ENCODE data around the gene DNAJC8.

Gene DNAJC8

GRCh38 chr1:28273216-28273860 is 40.5 kb upstream of the DNAJC8 start:
- no peaks in the 10 kb centered on the region for H3K27me3 ChIP-seq (ENCODE audit: insufficient read depth, low read length, poor library complexity)
- no peak overlapping the region for H3K27ac ChIP-seq (ENCODE audit: low read length)
- no peak overlapping the region for H3K4me3 ChIP-seq (ENCODE audit: low read depth in 1 of 2, low read length in 2 of 2)
- no peaks in the 10 kb centered on the region for H3K79me2 ChIP-seq (ENCODE audit: insufficient read depth, low read length)
- H3K36me3 ChIP-seq (ENCODE audit: insufficient read depth, low read length), result peaks cover 36% of the 10 kb centered on the region
- no peaks in the 10 kb centered on the region for H3K4me1 ChIP-seq (ENCODE audit: insufficient read depth, low read length)
- ATAC-seq (ENCODE audit: insufficient read depth, low read depth) (no peak), DNase-seq (no peak)
- no peaks in the 10 kb centered on the region for H3K9me3 ChIP-seq (ENCODE audit: insufficient read depth, low read length, severe bottlenecking)
- no peak overlapping the region for H2AFZ ChIP-seq (ENCODE audit: low read depth, low read length)
- H3K4me2 ChIP-seq (ENCODE audit: insufficient read depth, low read length), result no peak overlapping the region
- H3K9ac ChIP-seq (ENCODE audit: low read depth, low read length), result no peak overlapping the region
- no peaks in the 10 kb centered on the region; the same call in 1 of the 2 replicates for H4K20me1 ChIP-seq (ENCODE audit: insufficient read depth, low read length)
- TF ChIP-seq CTCF (IDR thresholded peaks at IDR 0.05; ENCODE audit: borderline replicate concordance, extremely low read depth, low read length, poor library complexity, severe bottlenecking) (no peak), EZH2 (IDR thresholded peaks at IDR 0.05; ENCODE audit: borderline replicate concordance, low read depth, low read length, severe bottlenecking) (no peak)

- Histone ChIP-seq H3K9ac (ENCODE audit: low read depth, low read length) (no peak overlapping the region), H3K9me3 (ENCODE audit: insufficient read depth, low read length, severe bottlenecking) (no peaks in the 10 kb centered on the region), H3K27me3 (ENCODE audit: insufficient read depth, low read length, poor library complexity) (no peaks in the 10 kb centered on the region), H4K20me1 (ENCODE audit: insufficient read depth, low read length) (peaks cover 8% of the 10 kb centered on the region), H3K4me2 (ENCODE audit: insufficient read depth, low read length) (no peak overlapping the region), H3K27ac (ENCODE audit: low read length) (no peak overlapping the region), H3K36me3 (ENCODE audit: insufficient read depth, low read length) (peaks cover 33% of the 10 kb centered on the region), H3K4me1 (ENCODE audit: insufficient read depth, low read length) (no peaks in the 10 kb centered on the region), H3K79me2 (ENCODE audit: insufficient read depth, low read length) (peaks cover 9% of the 10 kb centered on the region), H3K4me3 (ENCODE audit: low read depth in 1 of 2, low read length in 2 of 2) (no peak overlapping the region), H2AFZ (ENCODE audit: low read depth, low read length) (no peak overlapping the region)
- TF ChIP-seq CTCF (IDR thresholded peaks at IDR 0.05; ENCODE audit: borderline replicate concordance, extremely low read depth, low read length, poor library complexity, severe bottlenecking) (no peak), EZH2 (IDR thresholded peaks at IDR 0.05; ENCODE audit: borderline replicate concordance, low read depth, low read length, severe bottlenecking) (no peak)
- ATAC-seq (ENCODE audit: insufficient read depth, low read depth), result no peak
- DNase-seq, result no peak
Measured at GRCh38 chr1:28272215-28272852, 39.5 kb upstream of the DNAJC8 start.

GRCh38 chr1:28269529-28269928 is 36.7 kb upstream of the DNAJC8 start:
- Histone ChIP-seq H3K9me3 (ENCODE audit: insufficient read depth, low read length, severe bottlenecking) (no peaks in the 10 kb centered on the region), H3K27ac (ENCODE audit: low read length) (no peak overlapping the region), H3K9ac (ENCODE audit: low read depth, low read length) (no peak overlapping the region), H3K79me2 (ENCODE audit: insufficient read depth, low read length) (peaks cover 34% of the 10 kb centered on the region), H3K4me1 (ENCODE audit: insufficient read depth, low read length) (no peaks in the 10 kb centered on the region), H3K4me2 (ENCODE audit: insufficient read depth, low read length) (no peak overlapping the region), H4K20me1 (ENCODE audit: insufficient read depth, low read length) (peaks cover 22% of the 10 kb centered on the region), H3K4me3 (ENCODE audit: low read depth in 1 of 2, low read length in 2 of 2) (no peak overlapping the region), H3K36me3 (ENCODE audit: insufficient read depth, low read length) (peaks cover 27% of the 10 kb centered on the region), H2AFZ (ENCODE audit: low read depth, low read length) (no peak overlapping the region), H3K27me3 (ENCODE audit: insufficient read depth, low read length, poor library complexity) (no peaks in the 10 kb centered on the region)
- DNase-seq (no peak), ATAC-seq (ENCODE audit: insufficient read depth, low read depth) (no peak)
- no peak for TF ChIP-seq CTCF (IDR thresholded peaks at IDR 0.05; ENCODE audit: borderline replicate concordance, extremely low read depth, low read length, poor library complexity, severe bottlenecking)
- no peak for TF ChIP-seq EZH2 (IDR thresholded peaks at IDR 0.05; ENCODE audit: borderline replicate concordance, low read depth, low read length, severe bottlenecking)

Measured in DND-41 (cell line).